ENCODE results near the gene CRTAC1. TPM values are rescaled to one million over a fixed set of nuclear protein-coding genes. Genes with fewer than 3 reads are reported as not detected.
A peak's percentile ranks its signal among the peaks of the same experiment; 100 is the strongest.

CRTAC1 gene
- total and polyA plus RNA-seq, 2 experiments from 2014 or later, result 0.47 to 1.2 TPM

DNA sequence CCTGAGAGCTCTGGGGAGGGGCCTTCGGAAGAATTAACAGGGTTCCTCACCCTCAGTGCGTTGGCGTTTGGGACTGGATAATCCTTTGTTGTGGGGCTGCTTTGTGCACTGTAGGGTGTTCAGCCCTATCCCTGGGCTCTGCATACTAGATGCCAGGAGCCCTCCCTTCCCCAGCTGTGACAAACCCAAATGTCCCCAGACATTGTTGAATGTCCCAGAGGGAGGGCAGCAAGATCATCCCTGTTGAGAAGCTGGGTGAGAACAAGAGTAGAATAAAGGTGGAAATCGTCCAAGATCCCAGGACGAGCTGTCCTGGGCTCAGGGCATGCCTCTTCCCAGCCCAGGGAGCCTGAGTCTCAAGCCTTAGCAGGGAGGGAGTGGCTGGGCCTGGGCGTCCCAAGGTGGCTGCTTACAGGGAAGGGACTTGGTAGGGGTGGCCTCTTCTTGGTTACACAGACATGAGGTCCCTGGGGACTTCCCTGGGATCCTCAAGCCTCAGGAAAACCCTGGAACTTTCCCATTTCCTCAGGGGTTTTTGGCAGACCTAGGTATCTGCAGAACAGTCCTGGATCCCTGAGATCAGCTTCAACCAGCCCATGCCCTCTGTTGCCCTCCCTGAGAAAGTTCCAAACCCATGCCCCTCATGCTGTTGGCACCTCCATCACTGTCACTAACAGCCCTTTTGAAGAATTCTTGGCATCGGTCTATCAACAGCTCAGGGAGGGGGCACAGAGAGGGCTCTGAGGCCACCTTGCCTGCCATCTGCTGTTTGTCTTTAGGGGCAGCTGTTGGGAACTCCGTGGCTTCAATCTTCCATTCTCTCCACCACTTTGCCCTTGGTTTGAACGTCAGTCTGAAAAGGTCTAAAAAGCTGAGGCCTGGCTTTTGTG lies 127.0 kb downstream of the CRTAC1 start:
- Mint-ChIP-seq H3K9me3 (no peaks in the 10 kb centered on the region; the same call in 2 of the 3 replicates), H3K27ac (no peak overlapping the region), H3K4me1 (peaks cover 7% of the 10 kb centered on the region; the same call in 2 of the 3 replicates), H3K36me3 (ENCODE audit: low read depth) (no peaks in the 10 kb centered on the region), H3K4me3 (no peak overlapping the region), H3K27me3 (ENCODE audit: insufficient read depth, low read depth, poor library complexity) (peaks cover 6% of the 10 kb centered on the region)
- Histone ChIP-seq H3K9me2 (ENCODE audit: insufficient read depth) (no peaks in the 10 kb centered on the region), H2AFZ (no peak overlapping the region), H3K27me3 (ENCODE audit: insufficient read depth) (no peaks in the 10 kb centered on the region), H3K4me3 (no peak overlapping the region), H3F3A (replicated peaks; ENCODE audit: low read depth) (no peaks in the 10 kb centered on the region), H3K36me3 (ENCODE audit: insufficient read depth) (no peaks in the 10 kb centered on the region), H3K4me2 (no peak overlapping the region), H3K27ac (ENCODE audit: low read depth) (no peak overlapping the region), H3K4me1 (ENCODE audit: insufficient read depth) (no peaks in the 10 kb centered on the region), H3K79me2 (replicated peaks; ENCODE audit: insufficient read depth) (no peaks in the 10 kb centered on the region), H4K20me1 (replicated peaks; ENCODE audit: insufficient read depth) (no peaks in the 10 kb centered on the region)
- DNase-seq (ENCODE audit: low spot score), result no peak
- TF ChIP-seq, protein P1, sequence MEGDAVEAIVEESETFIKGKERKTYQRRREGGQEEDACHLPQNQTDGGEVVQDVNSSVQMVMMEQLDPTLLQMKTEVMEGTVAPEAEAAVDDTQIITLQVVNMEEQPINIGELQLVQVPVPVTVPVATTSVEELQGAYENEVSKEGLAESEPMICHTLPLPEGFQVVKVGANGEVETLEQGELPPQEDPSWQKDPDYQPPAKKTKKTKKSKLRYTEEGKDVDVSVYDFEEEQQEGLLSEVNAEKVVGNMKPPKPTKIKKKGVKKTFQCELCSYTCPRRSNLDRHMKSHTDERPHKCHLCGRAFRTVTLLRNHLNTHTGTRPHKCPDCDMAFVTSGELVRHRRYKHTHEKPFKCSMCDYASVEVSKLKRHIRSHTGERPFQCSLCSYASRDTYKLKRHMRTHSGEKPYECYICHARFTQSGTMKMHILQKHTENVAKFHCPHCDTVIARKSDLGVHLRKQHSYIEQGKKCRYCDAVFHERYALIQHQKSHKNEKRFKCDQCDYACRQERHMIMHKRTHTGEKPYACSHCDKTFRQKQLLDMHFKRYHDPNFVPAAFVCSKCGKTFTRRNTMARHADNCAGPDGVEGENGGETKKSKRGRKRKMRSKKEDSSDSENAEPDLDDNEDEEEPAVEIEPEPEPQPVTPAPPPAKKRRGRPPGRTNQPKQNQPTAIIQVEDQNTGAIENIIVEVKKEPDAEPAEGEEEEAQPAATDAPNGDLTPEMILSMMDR (conservative IDR thresholded peaks at IDR 0.05; ENCODE audit: low read depth in 2 of 2), result peak in 1 of 2 experiments; percentile 29; a peak in 2 of 4 replicates
- TF ChIP-seq EZH2 (IDR thresholded peaks at IDR 0.05; ENCODE audit: low read depth, unreplicated experiment), result no peak
- ATAC-seq, result peak; percentile 32; the same call in 2 of the 3 replicates

DNA sequence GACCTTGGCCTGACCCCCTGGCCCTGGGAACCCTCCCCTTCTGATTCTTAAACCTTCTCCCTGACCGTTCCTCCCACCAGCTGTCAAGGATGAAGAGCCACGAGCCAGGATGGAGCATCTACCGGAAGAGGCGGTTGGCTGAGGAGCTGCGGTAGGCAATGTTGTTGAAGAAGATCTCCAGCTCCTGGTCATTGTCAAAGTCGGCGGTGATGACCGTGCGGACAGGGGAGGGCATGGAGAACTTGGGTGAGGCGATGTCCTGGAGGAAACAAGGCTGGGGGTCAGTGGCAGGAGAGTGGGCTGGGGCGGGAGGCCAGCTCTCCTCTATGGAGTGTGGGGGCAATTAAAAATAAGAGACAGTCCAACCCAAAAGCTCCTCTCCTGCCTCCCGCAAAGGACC lies 129.0 kb downstream of the CRTAC1 start:
- Histone ChIP-seq H3K79me2 (replicated peaks; ENCODE audit: insufficient read depth) (no peaks in the 10 kb centered on the region), H4K20me1 (replicated peaks; ENCODE audit: insufficient read depth) (no peaks in the 10 kb centered on the region), H3K27ac (ENCODE audit: low read depth) (no peak overlapping the region), H3K9me2 (ENCODE audit: insufficient read depth) (no peaks in the 10 kb centered on the region), H3K4me2 (no peak overlapping the region), H3K36me3 (ENCODE audit: insufficient read depth) (no peaks in the 10 kb centered on the region), H3K27me3 (ENCODE audit: insufficient read depth) (no peaks in the 10 kb centered on the region), H3K4me3 (no peak overlapping the region), H2AFZ (no peak overlapping the region), H3K4me1 (ENCODE audit: insufficient read depth) (no peaks in the 10 kb centered on the region), H3F3A (replicated peaks; ENCODE audit: low read depth) (no peaks in the 10 kb centered on the region)
- no peak overlapping the region for H3K27ac Mint-ChIP-seq
- H3K4me3 Mint-ChIP-seq, result no peak overlapping the region
- H3K27me3 Mint-ChIP-seq (ENCODE audit: insufficient read depth, low read depth, poor library complexity), result peaks cover 5% of the 10 kb centered on the region
- no peaks in the 10 kb centered on the region; the same call in 2 of the 3 replicates for H3K9me3 Mint-ChIP-seq
- H3K4me1 Mint-ChIP-seq, result peaks cover 7% of the 10 kb centered on the region; the same call in 2 of the 3 replicates
- no peaks in the 10 kb centered on the region for H3K36me3 Mint-ChIP-seq (ENCODE audit: low read depth)
- ATAC-seq (no peak), DNase-seq (ENCODE audit: low spot score) (no peak)
- TF ChIP-seq POLR2AphosphoS5 (IDR thresholded peaks at IDR 0.05; ENCODE audit: low read depth) (no peak), STAT1 (IDR thresholded peaks at IDR 0.05; ENCODE audit: unreplicated experiment) (no peak), ZNF331 (CRISPR knock-in tag; IDR thresholded peaks at IDR 0.05; ENCODE audit: low read depth) (no peak), EZH2 (IDR thresholded peaks at IDR 0.05; ENCODE audit: low read depth, unreplicated experiment) (no peak), EZH2phosphoT487 (IDR thresholded peaks at IDR 0.05; ENCODE audit: unreplicated experiment) (no peak)
- TF ChIP-seq, protein P2, sequence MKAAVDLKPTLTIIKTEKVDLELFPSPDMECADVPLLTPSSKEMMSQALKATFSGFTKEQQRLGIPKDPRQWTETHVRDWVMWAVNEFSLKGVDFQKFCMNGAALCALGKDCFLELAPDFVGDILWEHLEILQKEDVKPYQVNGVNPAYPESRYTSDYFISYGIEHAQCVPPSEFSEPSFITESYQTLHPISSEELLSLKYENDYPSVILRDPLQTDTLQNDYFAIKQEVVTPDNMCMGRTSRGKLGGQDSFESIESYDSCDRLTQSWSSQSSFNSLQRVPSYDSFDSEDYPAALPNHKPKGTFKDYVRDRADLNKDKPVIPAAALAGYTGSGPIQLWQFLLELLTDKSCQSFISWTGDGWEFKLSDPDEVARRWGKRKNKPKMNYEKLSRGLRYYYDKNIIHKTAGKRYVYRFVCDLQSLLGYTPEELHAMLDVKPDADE (IDR thresholded peaks at IDR 0.05), result no peak
- TF ChIP-seq, protein P3, sequence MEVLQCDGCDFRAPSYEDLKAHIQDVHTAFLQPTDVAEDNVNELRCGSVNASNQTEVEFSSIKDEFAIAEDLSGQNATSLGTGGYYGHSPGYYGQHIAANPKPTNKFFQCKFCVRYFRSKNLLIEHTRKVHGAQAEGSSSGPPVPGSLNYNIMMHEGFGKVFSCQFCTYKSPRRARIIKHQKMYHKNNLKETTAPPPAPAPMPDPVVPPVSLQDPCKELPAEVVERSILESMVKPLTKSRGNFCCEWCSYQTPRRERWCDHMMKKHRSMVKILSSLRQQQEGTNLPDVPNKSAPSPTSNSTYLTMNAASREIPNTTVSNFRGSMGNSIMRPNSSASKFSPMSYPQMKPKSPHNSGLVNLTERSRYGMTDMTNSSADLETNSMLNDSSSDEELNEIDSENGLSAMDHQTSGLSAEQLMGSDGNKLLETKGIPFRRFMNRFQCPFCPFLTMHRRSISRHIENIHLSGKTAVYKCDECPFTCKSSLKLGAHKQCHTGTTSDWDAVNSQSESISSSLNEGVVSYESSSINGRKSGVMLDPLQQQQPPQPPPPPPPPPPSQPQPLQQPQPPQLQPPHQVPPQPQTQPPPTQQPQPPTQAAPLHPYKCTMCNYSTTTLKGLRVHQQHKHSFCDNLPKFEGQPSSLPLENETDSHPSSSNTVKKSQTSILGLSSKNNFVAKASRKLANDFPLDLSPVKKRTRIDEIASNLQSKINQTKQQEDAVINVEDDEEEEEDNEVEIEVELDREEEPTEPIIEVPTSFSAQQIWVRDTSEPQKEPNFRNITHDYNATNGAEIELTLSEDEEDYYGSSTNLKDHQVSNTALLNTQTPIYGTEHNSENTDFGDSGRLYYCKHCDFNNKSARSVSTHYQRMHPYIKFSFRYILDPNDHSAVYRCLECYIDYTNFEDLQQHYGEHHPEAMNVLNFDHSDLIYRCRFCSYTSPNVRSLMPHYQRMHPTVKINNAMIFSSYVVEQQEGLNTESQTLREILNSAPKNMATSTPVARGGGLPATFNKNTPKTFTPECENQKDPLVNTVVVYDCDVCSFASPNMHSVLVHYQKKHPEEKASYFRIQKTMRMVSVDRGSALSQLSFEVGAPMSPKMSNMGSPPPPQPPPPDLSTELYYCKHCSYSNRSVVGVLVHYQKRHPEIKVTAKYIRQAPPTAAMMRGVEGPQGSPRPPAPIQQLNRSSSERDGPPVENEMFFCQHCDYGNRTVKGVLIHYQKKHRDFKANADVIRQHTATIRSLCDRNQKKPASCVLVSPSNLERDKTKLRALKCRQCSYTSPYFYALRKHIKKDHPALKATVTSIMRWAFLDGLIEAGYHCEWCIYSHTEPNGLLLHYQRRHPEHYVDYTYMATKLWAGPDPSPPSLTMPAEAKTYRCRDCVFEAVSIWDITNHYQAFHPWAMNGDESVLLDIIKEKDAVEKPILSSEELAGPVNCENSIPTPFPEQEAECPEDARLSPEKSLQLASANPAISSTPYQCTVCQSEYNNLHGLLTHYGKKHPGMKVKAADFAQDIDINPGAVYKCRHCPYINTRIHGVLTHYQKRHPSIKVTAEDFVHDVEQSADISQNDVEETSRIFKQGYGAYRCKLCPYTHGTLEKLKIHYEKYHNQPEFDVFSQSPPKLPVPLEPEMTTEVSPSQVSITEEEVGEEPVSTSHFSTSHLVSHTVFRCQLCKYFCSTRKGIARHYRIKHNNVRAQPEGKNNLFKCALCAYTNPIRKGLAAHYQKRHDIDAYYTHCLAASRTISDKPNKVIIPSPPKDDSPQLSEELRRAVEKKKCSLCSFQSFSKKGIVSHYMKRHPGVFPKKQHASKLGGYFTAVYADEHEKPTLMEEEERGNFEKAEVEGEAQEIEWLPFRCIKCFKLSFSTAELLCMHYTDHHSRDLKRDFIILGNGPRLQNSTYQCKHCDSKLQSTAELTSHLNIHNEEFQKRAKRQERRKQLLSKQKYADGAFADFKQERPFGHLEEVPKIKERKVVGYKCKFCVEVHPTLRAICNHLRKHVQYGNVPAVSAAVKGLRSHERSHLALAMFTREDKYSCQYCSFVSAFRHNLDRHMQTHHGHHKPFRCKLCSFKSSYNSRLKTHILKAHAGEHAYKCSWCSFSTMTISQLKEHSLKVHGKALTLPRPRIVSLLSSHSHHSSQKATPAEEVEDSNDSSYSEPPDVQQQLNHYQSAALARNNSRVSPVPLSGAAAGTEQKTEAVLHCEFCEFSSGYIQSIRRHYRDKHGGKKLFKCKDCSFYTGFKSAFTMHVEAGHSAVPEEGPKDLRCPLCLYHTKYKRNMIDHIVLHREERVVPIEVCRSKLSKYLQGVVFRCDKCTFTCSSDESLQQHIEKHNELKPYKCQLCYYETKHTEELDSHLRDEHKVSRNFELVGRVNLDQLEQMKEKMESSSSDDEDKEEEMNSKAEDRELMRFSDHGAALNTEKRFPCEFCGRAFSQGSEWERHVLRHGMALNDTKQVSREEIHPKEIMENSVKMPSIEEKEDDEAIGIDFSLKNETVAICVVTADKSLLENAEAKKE (CRISPR knock-in tag; IDR thresholded peaks at IDR 0.05), result no peak

Data from GM23338 (cell line).